Fibroblast of lung (primary cell): Measurements from ENCODE around the gene ATCAY. TPM values are rescaled to one million over a fixed set of nuclear protein-coding genes. Genes with fewer than 3 reads are reported as not detected.
A peak's percentile ranks its signal among the peaks of the same experiment; 100 is the strongest.

Source experiments
- DNase-seq, 2 donors: peaks; one replicate each; pipeline versions ENCODE4 v3.0.0 to v3.0.0-alpha.2; 2010; ENCODE audit warnings: low read depth in 2 of 2
- H2AFZ ChIP-seq: 2 replicates; pipeline ENCODE4 v1.5.1; 2012; ENCODE audit warnings: low read length, control low read depth, inconsistent platforms
- H3K27ac ChIP-seq: 2 replicates; pipeline ENCODE4 v1.5.1; 2011; ENCODE audit warnings: low read length, control low read depth; ENCODE audit not compliant: insufficient read depth
- H3K27me3 ChIP-seq: 2 replicates; pipeline ENCODE4 v1.5.1; 2011; ENCODE audit warnings: mild to moderate bottlenecking, low read length; ENCODE audit not compliant: control insufficient read depth, insufficient read depth
- H3K36me3 ChIP-seq: 2 replicates; pipeline ENCODE4 v1.5.1; 2011; ENCODE audit warnings: low read length; ENCODE audit not compliant: control insufficient read depth, insufficient read depth
- H3K4me1 ChIP-seq: 2 replicates; pipeline ENCODE4 v1.5.1; 2011; ENCODE audit warnings: low read length; ENCODE audit not compliant: control insufficient read depth, insufficient read depth; ENCODE audit errors: extremely low read depth
- H3K4me2 ChIP-seq: 2 replicates; pipeline ENCODE4 v1.5.1; 2011; ENCODE audit warnings: low read length, control low read depth; ENCODE audit not compliant: insufficient read depth; ENCODE audit errors: extremely low read depth
- H3K4me3 ChIP-seq, 4 experiments: fragments of 200-600 bp in 1 of 4; sonication (generic) in 1 of 4; replicated peaks in 1 of 4; 2 replicates each; pipeline ENCODE4 v1.5.1; 2011 to 2016; ENCODE audit warnings: low read length in 4 of 4, low read depth in 3 of 4, mild to moderate bottlenecking in 3 of 4, control low read depth in 2 of 4, inconsistent platforms in 1 of 4, mixed read lengths in 1 of 4; ENCODE audit not compliant: insufficient read depth in 1 of 4; ENCODE audit errors: control extremely low read depth in 1 of 4
- H3K79me2 ChIP-seq: 2 replicates; pipeline ENCODE4 v1.5.1; 2012; ENCODE audit warnings: mild to moderate bottlenecking, low read length, inconsistent platforms; ENCODE audit not compliant: control insufficient read depth, insufficient read depth
- H3K9ac ChIP-seq: 2 replicates; pipeline ENCODE4 v1.5.1; 2011; ENCODE audit warnings: mild to moderate bottlenecking, low read length, control low read depth; ENCODE audit not compliant: insufficient read depth
- H3K9me3 ChIP-seq: 2 replicates; pipeline ENCODE4 v1.5.1; 2012; ENCODE audit warnings: low read depth, low read length; ENCODE audit not compliant: control insufficient read depth, insufficient read depth
- H4K20me1 ChIP-seq: 2 replicates; pipeline ENCODE4 v1.5.1; 2011; ENCODE audit warnings: low read length; ENCODE audit not compliant: control insufficient read depth, insufficient read depth; ENCODE audit errors: extremely low read depth
- CTCF ChIP-seq, 2 donors: IDR thresholded peaks in 1 of 2; conservative IDR thresholded peaks in 1 of 2; 1 replicate in 1 of 2; 2 replicates in 1 of 2; pipeline ENCODE4 v1.5.1; 2011 to 2012; ENCODE audit warnings: low read length in 2 of 2, control low read depth in 1 of 2, inconsistent platforms in 1 of 2, low read depth in 1 of 2, mild to moderate bottlenecking in 1 of 2
- EZH2 ChIP-seq: IDR thresholded peaks from 2 replicates; pipeline ENCODE4 v1.5.1; 2012; ENCODE audit warnings: low read length, control low read depth, mild to moderate bottlenecking; ENCODE audit errors: missing control alignments
- polyA minus RNA-seq: library from RNA; depleted of rRNA, polyadenylated mRNA; stranded (reverse); fragments of >200 nt; gene quantifications from 2 replicates; pipeline ENCODE4 v1.2.3, GENCODE V29; 2011; ENCODE audit warnings: low replicate concordance
- polyA plus RNA-seq, 2 donors: library from polyadenylated mRNA; depleted of rRNA in 1 of 2; stranded (reverse) in 1 of 2; unstranded in 1 of 2; fragments of >200 nt; gene quantifications; 2 replicates each; pipeline ENCODE4 v1.2.1, GENCODE V29; 2011 to 2012; ENCODE audit warnings: missing spikeins in 1 of 2
- total RNA-seq: library from RNA; depleted of rRNA; stranded (reverse); fragments of >200 nt; gene quantifications from 2 replicates; pipeline ENCODE4 v1.2.1, GENCODE V29; 2014

ATCAY gene, protein sequence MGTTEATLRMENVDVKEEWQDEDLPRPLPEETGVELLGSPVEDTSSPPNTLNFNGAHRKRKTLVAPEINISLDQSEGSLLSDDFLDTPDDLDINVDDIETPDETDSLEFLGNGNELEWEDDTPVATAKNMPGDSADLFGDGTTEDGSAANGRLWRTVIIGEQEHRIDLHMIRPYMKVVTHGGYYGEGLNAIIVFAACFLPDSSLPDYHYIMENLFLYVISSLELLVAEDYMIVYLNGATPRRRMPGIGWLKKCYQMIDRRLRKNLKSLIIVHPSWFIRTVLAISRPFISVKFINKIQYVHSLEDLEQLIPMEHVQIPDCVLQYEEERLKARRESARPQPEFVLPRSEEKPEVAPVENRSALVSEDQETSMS
- total RNA-seq: not detected in 2 replicates
- polyA plus RNA-seq: 0.01 and 0.05 TPM in 2 replicates
- 0.12 TPM in 1 of 2 replicates, not detected in the other for polyA plus RNA-seq (2012)
- polyA minus RNA-seq: 2.4 and 2.9 TPM in 2 replicates

DNA sequence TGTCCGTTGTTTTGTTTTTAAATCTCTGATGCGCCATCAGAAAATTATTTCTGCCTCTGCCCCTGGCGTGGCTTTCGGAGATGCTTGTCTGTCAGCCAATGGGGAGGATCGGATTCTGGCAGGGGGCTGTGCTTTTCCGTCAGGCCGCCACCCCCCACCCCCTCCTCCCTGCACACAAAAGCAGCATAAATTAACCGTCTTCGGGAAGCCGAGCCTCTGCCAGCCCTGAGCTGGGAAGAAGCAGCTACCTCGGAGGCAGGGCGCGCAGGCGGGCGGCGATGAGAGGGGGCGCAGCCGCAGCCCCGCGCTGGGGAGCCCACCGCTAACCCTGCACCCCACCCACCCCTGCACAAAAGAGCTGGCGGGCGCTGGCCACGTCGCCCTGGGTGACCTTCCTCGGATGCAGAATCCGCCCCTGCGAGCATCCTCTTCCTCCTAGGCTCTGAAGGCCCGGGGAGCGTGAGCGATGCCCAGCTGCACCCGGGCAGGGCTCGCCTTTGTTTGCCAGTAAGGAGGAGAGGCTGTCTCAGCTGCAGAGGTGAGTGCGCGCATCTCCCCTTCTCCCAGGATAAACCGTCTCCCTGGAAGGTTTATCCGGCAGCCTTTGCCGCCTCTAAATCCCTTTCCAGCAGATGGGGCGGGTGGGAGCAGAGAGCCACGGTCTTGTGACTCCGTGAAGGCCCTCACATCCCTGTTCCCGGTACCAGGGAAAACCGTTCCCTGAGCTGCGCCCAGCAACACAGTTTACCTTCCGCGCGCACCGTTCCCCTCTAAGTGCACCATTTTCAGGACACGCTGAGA lies at the start of gene ATCAY:
ATCAY (plus strand) TSS at position 215 of the 801 bp plus-strand sequence. CDS start 5,083 bp downstream, outside the sequence.
- no peak within 1 kb of the TSS for H3K9ac ChIP-seq
- H3K27me3 ChIP-seq: peaks cover 21% of the 10 kb centered on the region
- H4K20me1 ChIP-seq: no peaks in the 10 kb centered on the region
- no peaks in the 10 kb centered on the region for H3K36me3 ChIP-seq
- no peak for DNase-seq
- no peaks in the 10 kb centered on the region for H3K4me1 ChIP-seq
- H3K9me3 ChIP-seq: no peaks in the 10 kb centered on the region
- H2AFZ ChIP-seq: no peak within 1 kb of the TSS
- TF ChIP-seq EZH2 (peak; percentile 81), CTCF (conservative IDR thresholded peaks at IDR 0.05 in 1 of 2, IDR thresholded peaks at IDR 0.05 in 1 of 2; ENCODE audit: low read depth in 1 of 2, low read length in 2 of 2) (no peak)
- H3K79me2 ChIP-seq: no peaks in the 10 kb centered on the region
- H3K4me3 ChIP-seq: no peak within 1 kb of the TSS
- H3K27ac ChIP-seq: no peak within 1 kb of the TSS
- no peak within 1 kb of the TSS for H3K4me2 ChIP-seq

DNA sequence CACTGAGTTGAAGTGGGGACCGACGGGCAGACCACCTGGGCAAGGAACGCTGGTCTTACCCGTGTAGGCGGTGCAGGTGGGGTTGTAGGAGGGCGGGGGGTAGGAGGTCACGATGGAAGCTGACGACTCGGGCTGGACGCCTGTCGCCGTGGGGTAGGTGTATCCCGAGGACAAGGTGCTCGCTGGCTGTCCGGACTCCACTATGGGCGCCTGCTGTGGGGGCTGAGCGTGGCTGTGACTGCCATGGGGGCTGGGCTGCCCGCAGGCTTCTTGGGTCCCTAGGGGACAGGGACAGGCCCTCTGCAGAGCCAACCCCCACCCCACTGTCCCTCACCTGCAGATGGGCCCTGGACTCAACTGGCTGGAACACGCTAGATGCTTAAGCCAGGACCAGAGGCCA lies 48.9 kb upstream of the ATCAY start:
- Histone ChIP-seq H4K20me1 (no peaks in the 10 kb centered on the region), H3K27ac (no peak overlapping the region), H3K9me3 (no peaks in the 10 kb centered on the region), H3K4me2 (no peak overlapping the region), H3K79me2 (no peaks in the 10 kb centered on the region), H3K9ac (no peak overlapping the region), H2AFZ (no peak overlapping the region), H3K4me3 (no peak overlapping the region), H3K4me1 (no peaks in the 10 kb centered on the region), H3K27me3 (no peaks in the 10 kb centered on the region), H3K36me3 (no peaks in the 10 kb centered on the region)
- DNase-seq: no peak
- TF ChIP-seq EZH2 (no peak), CTCF (conservative IDR thresholded peaks at IDR 0.05 in 1 of 2, IDR thresholded peaks at IDR 0.05 in 1 of 2; ENCODE audit: low read depth in 1 of 2, low read length in 2 of 2) (no peak)

DNA sequence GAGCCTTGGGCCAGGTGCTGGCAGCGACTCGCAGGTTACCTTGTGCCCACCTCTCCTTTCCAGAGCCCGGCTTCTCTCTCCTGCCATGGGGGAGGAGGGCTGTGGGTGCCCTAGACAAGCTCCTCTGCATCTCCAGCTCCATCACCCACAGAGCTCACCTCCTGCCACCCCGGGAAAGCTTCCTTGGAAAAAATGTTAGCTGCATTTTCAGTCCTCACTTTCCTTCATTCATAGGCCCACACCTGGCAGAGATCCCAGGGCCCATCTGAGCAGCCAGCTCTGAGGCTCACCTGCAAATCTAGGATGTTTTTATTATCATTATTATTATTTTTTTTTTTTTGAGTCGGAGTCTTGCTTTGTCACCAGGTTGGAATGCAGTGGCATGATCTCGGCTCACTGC lies 48.5 kb upstream of the ATCAY start:
- H3K4me1 ChIP-seq: no peaks in the 10 kb centered on the region
- no peak overlapping the region for H3K9ac ChIP-seq
- H3K27me3 ChIP-seq: no peaks in the 10 kb centered on the region
- no peaks in the 10 kb centered on the region for H4K20me1 ChIP-seq
- no peak overlapping the region for H3K4me3 ChIP-seq
- no peak for TF ChIP-seq CTCF (conservative IDR thresholded peaks at IDR 0.05 in 1 of 2, IDR thresholded peaks at IDR 0.05 in 1 of 2; ENCODE audit: low read depth in 1 of 2, low read length in 2 of 2)
- no peak for TF ChIP-seq EZH2
- no peak overlapping the region for H2AFZ ChIP-seq
- H3K4me2 ChIP-seq: no peak overlapping the region
- H3K36me3 ChIP-seq: no peaks in the 10 kb centered on the region
- DNase-seq: no peak
- H3K79me2 ChIP-seq: no peaks in the 10 kb centered on the region
- H3K9me3 ChIP-seq: no peaks in the 10 kb centered on the region
- H3K27ac ChIP-seq: no peak overlapping the region
